Fibroblast of villous mesenchyme (primary cell): ENCODE results near the gene FKBP2. TPM values are rescaled to one million over a fixed set of nuclear protein-coding genes. Genes with fewer than 3 reads are reported as not detected.

Source experiments
- DNase-seq: peaks from one replicate; pipeline ENCODE4 v3.0.0-alpha.2; 2010; ENCODE audit warnings: low read depth
- H3K4me3 ChIP-seq: 2 replicates; pipeline ENCODE4 v1.5.1; 2011; ENCODE audit warnings: low read depth, mild to moderate bottlenecking, low read length
- CTCF ChIP-seq: IDR thresholded peaks from 2 replicates; pipeline ENCODE4 v1.5.1; 2012; ENCODE audit warnings: low read depth, mild to moderate bottlenecking, low read length; ENCODE audit not compliant: insufficient read depth
- total RNA-seq: library from RNA; depleted of rRNA; stranded (reverse); fragments of >200 nt; gene quantifications from 2 replicates; pipeline ENCODE4 v1.2.3, GENCODE V29; 2012

Gene FKBP2
- total RNA-seq, 1 donor, result 47.5 TPM

DNA sequence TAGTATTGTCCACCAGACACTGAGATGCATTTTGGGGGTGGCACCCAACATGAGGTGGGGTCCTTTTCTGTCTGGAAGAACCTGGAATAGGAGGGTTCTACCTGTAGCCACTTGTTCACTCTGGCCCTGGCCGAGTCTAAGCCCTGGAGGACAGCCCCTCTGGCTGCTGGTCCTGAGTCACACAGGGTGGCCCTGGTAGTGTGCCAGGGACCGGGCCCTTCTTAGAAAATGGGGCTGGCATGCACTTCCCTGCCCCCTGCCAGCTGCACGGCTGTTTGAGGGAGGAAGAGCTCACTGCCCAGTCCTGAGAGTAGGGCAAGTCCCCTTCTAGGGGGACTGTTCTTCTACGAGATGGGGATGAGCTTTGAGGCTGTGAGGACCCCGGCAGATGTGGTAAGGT lies 12.6 kb downstream of the FKBP2 start:
- no peak for DNase-seq
- H3K4me3 ChIP-seq, result no peak overlapping the region
- no peak for TF ChIP-seq CTCF

GRCh38 chr11:64254326-64254725 lies 13.4 kb downstream of the FKBP2 start:
- no peak overlapping the region for H3K4me3 ChIP-seq
- TF ChIP-seq CTCF, result no peak

DNA sequence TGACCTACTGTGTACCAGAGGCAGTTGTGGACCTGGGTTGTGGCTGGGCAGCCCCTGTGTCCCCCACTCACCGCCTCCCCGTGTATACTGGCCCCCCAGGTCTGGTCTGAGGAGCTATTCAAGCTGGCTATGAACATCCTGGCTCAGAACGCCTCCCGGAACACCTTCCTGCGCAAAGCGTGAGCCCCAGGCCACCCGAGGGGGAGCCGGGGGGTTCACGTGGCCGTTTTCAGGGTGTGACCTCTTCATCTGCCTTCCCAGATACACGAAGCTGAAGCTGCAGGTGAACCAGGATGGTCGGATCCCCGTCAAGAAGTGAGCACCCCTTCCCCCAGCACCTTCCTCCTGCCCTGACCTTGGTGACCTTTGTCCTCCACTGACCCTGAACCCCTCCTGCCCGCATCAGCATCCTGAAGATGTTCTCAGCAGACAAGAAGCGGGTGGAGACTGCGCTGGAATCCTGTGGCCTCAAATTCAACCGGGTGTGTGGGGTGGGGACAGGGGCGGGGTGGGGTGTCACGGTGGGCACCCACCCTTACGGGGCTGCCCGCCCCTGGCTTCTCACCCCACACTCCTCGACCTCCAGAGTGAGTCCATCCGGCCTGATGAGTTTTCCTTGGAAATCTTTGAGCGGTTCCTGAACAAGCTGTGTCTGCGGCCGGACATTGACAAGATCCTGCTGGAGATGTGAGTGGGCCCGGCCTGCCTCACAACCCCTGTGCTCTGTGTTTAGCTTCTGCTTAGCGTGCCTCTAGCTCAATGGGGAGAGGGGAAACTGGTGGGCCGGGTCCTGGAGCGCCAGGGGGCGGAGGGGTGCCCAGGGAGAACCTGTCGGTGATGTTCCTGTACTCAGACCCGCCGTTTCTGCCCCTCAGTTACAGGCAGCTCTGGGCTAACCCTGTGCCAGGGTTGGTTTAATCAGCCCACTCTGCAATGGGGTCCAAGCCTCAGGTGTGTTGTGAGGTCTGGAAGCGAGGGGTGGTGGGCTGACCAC lies 14.5 kb downstream of the FKBP2 start:
- no peak for TF ChIP-seq CTCF
- no peak overlapping the region for H3K4me3 ChIP-seq
- DNase-seq, result no peak

More at GRCh38 chr11:64254326-64254725, 13.4 kb downstream of the FKBP2 start:
- DNase-seq, result no peak

GRCh38 chr11:64256300-64256699 lies 15.4 kb downstream of the FKBP2 start:
- DNase-seq, result no peak
- TF ChIP-seq CTCF, result no peak

DNA sequence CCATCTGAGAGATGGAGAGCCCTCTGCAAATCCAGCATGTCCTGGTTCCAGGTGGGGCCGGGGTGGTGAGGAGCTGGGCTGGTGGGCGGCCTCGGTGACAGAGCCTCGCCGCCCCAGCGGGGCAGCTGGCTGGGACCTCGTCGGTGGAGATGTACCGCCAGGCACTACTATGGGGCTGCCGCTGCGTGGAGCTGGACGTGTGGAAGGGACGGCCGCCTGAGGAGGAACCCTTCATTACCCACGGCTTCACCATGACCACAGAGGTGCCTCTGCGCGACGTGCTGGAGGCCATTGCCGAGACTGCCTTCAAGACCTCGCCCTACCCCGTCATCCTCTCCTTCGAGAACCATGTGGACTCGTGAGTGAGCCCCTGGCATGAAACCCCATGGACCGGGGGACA lies 17.5 kb downstream of the FKBP2 start:
- DNase-seq, result no peak
- no peak for TF ChIP-seq CTCF
- H3K4me3 ChIP-seq, result no peak overlapping the region

More at GRCh38 chr11:64256300-64256699, 15.4 kb downstream of the FKBP2 start:
- no peak overlapping the region for H3K4me3 ChIP-seq

DNA sequence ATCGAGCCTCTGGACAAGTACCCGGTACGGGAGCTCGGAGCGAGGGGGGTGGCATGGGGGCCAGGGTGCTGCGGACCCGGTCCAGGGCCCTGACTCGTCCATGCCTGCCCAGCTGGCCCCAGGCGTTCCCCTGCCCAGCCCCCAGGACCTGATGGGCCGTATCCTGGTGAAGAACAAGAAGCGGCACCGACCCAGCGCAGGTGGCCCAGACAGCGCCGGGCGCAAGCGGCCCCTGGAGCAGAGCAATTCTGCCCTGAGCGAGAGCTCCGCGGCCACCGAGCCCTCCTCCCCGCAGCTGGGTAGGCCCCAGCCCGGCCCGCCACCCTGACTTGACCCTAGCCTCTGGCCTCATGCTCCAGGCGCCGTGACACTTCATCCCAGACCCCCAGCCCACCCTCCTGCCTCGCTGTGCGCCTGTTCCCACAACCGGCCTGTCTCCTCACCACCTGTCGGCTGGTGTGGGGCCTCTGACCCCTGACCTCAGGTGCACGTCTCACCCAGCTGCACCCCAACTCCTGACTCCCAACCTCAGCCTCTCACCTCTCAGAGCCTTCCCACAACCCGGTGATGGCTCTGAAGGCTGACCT lies 18.1 kb downstream of the FKBP2 start:
- no peak for DNase-seq
- H3K4me3 ChIP-seq, result no peak overlapping the region
- TF ChIP-seq CTCF, result no peak
